ENCODE measurements around the gene HSPBP1.

Gene HSPBP1

GRCh38 chr19:55224038-55224665 is 55.8 kb downstream of the HSPBP1 start:
- no peaks in the 10 kb centered on the region for H3F3A ChIP-seq (ENCODE audit: insufficient read depth, low read length)
- DNase-seq = no peak
- no peak overlapping the region for H2AFZ ChIP-seq (ENCODE audit: low read length)
- no peaks in the 10 kb centered on the region for H3K9me3 ChIP-seq (replicated peaks; ENCODE audit: insufficient read depth, low read length)
- H3K27me3 ChIP-seq (replicated peaks; ENCODE audit: insufficient read depth, low read length) = no peaks in the 10 kb centered on the region
- TF ChIP-seq EZH2phosphoT487 (IDR thresholded peaks at IDR 0.05; ENCODE audit: low read length) = no peak
- TF ChIP-seq EZH2 (optimal IDR thresholded peaks at IDR 0.05; ENCODE audit: low read depth, low read length) = no peak
- no peak for TF ChIP-seq CTCF (IDR thresholded peaks at IDR 0.05; ENCODE audit: low read length)
- H3K4me3 ChIP-seq (ENCODE audit: low read length) = no peak overlapping the region
- no peaks in the 10 kb centered on the region for H3K4me1 ChIP-seq (ENCODE audit: low read length)
- H3K9ac ChIP-seq (ENCODE audit: low read length) = no peak overlapping the region
- H3K36me3 ChIP-seq (replicated peaks; ENCODE audit: insufficient read depth, low read length) = no peaks in the 10 kb centered on the region
- no peaks in the 10 kb centered on the region; the same call in 1 of the 2 replicates for H3K79me2 ChIP-seq (ENCODE audit: low read length)
- H3K27ac ChIP-seq (ENCODE audit: low read length) = no peak overlapping the region
- H4K20me1 ChIP-seq (ENCODE audit: insufficient read depth, low read length) = no peaks in the 10 kb centered on the region
- H3K4me2 ChIP-seq (ENCODE audit: low read depth, low read length) = no peak overlapping the region
- H3K9me2 ChIP-seq (replicated peaks; ENCODE audit: insufficient read depth, low read length) = no peaks in the 10 kb centered on the region

- Histone ChIP-seq H4K20me1 (ENCODE audit: insufficient read depth, low read length) (no peaks in the 10 kb centered on the region), H3K4me1 (ENCODE audit: low read length) (no peaks in the 10 kb centered on the region), H3F3A (ENCODE audit: insufficient read depth, low read length) (no peaks in the 10 kb centered on the region), H2AFZ (ENCODE audit: low read length) (no peak overlapping the region), H3K9ac (ENCODE audit: low read length) (no peak overlapping the region), H3K9me3 (replicated peaks; ENCODE audit: insufficient read depth, low read length) (no peaks in the 10 kb centered on the region), H3K79me2 (ENCODE audit: low read length) (no peaks in the 10 kb centered on the region), H3K4me3 (ENCODE audit: low read length) (no peak overlapping the region), H3K4me2 (ENCODE audit: low read depth, low read length) (no peak overlapping the region), H3K27ac (ENCODE audit: low read length) (no peak overlapping the region), H3K27me3 (replicated peaks; ENCODE audit: insufficient read depth, low read length) (no peaks in the 10 kb centered on the region), H3K9me2 (replicated peaks; ENCODE audit: insufficient read depth, low read length) (no peaks in the 10 kb centered on the region), H3K36me3 (replicated peaks; ENCODE audit: insufficient read depth, low read length) (no peaks in the 10 kb centered on the region)
- no peak for TF ChIP-seq CTCF (IDR thresholded peaks at IDR 0.05; ENCODE audit: low read length)
- no peak for TF ChIP-seq EZH2 (optimal IDR thresholded peaks at IDR 0.05; ENCODE audit: low read depth, low read length)
- no peak for TF ChIP-seq EZH2phosphoT487 (IDR thresholded peaks at IDR 0.05; ENCODE audit: low read length)
- DNase-seq = no peak
These were observed 56.4 kb downstream of the HSPBP1 start for GRCh38 chr19:55223291-55224037.

- no peak for DNase-seq
- Histone ChIP-seq H3K36me3 (replicated peaks; ENCODE audit: insufficient read depth, low read length) (no peaks in the 10 kb centered on the region), H3K9me2 (replicated peaks; ENCODE audit: insufficient read depth, low read length) (no peaks in the 10 kb centered on the region), H3K9me3 (replicated peaks; ENCODE audit: insufficient read depth, low read length) (no peaks in the 10 kb centered on the region), H3K4me2 (ENCODE audit: low read depth, low read length) (no peak overlapping the region), H3K4me1 (ENCODE audit: low read length) (no peaks in the 10 kb centered on the region), H3K27me3 (replicated peaks; ENCODE audit: insufficient read depth, low read length) (peaks cover 11% of the 10 kb centered on the region), H3K79me2 (ENCODE audit: low read length) (no peaks in the 10 kb centered on the region), H3F3A (ENCODE audit: insufficient read depth, low read length) (no peaks in the 10 kb centered on the region), H3K4me3 (ENCODE audit: low read length) (no peak overlapping the region), H3K27ac (ENCODE audit: low read length) (no peak overlapping the region), H2AFZ (ENCODE audit: low read length) (no peak overlapping the region), H4K20me1 (ENCODE audit: insufficient read depth, low read length) (no peaks in the 10 kb centered on the region), H3K9ac (ENCODE audit: low read length) (no peak overlapping the region)
- TF ChIP-seq EZH2 (optimal IDR thresholded peaks at IDR 0.05; ENCODE audit: low read depth, low read length) (no peak), EZH2phosphoT487 (IDR thresholded peaks at IDR 0.05; ENCODE audit: low read length) (no peak), CTCF (IDR thresholded peaks at IDR 0.05; ENCODE audit: low read length) (no peak)
These were observed 59.4 kb downstream of the HSPBP1 start for GRCh38 chr19:55220525-55220924.

All from MM.1S (cell line).